Placental pericyte (primary cell): Measurements from ENCODE around the gene ERGIC1. TPM values are rescaled to one million over a fixed set of nuclear protein-coding genes. Genes with fewer than 3 reads are reported as not detected.

Experiments
- small RNA-seq: library from RNA; depleted of rRNA; stranded (forward); fragments of <200 nt; gene quantifications from one replicate; pipeline ENCODE3, GENCODE V24; 2012; ENCODE audit warnings: low replicate concordance
- total RNA-seq: library from RNA; depleted of rRNA; stranded (reverse); fragments of >200 nt; gene quantifications from 2 replicates; pipeline ENCODE4 v1.2.3, GENCODE V29; 2012

ERGIC1 gene, protein sequence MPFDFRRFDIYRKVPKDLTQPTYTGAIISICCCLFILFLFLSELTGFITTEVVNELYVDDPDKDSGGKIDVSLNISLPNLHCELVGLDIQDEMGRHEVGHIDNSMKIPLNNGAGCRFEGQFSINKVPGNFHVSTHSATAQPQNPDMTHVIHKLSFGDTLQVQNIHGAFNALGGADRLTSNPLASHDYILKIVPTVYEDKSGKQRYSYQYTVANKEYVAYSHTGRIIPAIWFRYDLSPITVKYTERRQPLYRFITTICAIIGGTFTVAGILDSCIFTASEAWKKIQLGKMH
- total RNA-seq, result 73.3 and 166 TPM in 2 replicates

DNA sequence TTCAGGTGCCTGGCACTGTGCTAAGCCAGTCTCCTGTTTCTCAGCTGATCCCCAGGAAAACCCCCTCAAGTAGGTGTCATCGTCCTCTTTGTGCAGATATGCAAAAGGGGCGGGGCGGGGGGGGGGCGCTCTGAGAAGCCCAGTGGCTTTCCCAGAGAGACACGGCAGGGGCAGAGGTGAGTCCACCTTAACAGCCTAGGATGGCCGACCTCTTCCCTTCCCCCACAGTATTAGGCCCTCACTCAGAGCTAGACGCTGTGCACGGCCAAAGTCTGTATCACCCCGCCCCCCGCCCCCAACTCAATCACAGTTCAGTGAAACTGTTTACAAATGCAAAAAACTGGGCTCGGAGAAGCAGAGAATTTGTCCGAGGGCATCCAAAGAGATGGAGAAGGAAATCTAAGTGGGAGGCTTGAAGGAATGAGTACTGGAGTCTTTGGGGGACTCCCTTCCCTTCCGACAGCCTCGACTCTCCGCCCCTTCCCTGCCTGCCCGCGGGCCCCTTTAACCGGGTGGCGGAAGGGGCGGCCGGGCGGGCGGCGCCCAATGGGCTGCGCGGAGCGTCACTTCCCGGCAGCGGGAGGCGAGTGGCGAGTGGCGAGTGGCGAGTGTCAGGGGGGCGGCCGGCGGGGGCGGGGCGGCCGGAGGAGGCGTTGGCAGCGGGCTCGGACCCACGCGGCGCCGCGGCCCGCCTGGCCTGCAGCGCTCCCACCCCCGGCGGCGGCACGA, at the start of gene ERGIC1:
TSS of gene ERGIC1 (plus strand) at position 566 of the 729 bp plus-strand sequence. CDS start at position 729, 163 bp downstream.

DNA sequence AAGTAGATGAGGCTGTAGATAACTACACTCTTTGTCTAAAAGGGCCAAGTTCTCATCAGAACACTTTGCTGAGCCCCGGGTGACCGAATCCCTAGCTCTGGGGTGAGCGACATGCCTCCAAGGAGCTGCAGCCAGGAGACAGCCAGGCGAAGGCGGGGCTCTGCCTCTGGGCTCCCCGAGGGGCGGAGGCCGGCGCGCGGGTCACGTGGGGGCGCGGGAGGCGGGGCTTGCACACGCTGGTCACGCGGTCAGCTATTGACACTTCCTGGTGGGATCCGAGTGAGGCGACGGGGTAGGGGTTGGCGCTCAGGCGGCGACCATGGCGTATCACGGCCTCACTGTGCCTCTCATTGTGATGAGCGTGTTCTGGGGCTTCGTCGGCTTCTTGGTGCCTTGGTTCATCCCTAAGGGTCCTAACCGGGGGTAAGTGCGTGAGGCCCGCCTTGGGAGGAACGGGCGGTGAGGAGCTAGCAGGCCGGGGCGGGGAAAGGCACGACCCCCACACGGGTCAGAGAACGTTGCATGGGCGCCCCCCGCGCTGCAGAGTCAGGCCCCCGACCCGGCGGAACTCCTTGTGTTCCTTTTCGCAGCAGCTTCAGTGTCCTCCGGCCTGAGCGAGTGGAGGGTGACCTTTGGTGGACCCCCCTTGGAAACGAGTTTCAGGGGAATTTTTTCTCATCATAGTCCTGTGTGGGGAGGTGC, 149.6 kb downstream of the ERGIC1 start, which contains the start of gene ATP6V0E1:
TSS of gene ATP6V0E1 (plus strand) at position 230 of the 702 bp plus-strand sequence. CDS start at position 320, 90 bp downstream.

Small RNA genes within 50 kb of the gene (small RNA-seq; reads per million reads assigned to genes)
- gene AC022217.4, result not detected

Other genes with a start within 250 kb of the ERGIC1 start
- gene NEURL1B, start 193.0 kb upstream of the ERGIC1 start, total RNA-seq, result 0.44 and 2.4 TPM in 2 replicates
- 37.4 and 102 TPM in 2 replicates for gene DUSP1, start 63.1 kb upstream of the ERGIC1 start, total RNA-seq
- 33.6 and 34.4 TPM in 2 replicates for gene RPL26L1, start 125.2 kb downstream of the ERGIC1 start, total RNA-seq
- gene ATP6V0E1, start 149.5 kb downstream of the ERGIC1 start, total RNA-seq, result 117 and 149 TPM in 2 replicates
- 9.0 and 18.8 TPM in 2 replicates for gene CREBRF, start 222.1 kb downstream of the ERGIC1 start, total RNA-seq